GM18909 (cell line): ENCODE data around the gene EPHB1.

Experiments used
- ATAC-seq: cut with Tn5 transposase; IDR thresholded peaks from one replicate; pipeline ENCODE4 v1.9.1; 2021; ENCODE audit warnings: mild to moderate bottlenecking; ENCODE audit not compliant: unreplicated experiment, poor library complexity

Gene EPHB1

DNA sequence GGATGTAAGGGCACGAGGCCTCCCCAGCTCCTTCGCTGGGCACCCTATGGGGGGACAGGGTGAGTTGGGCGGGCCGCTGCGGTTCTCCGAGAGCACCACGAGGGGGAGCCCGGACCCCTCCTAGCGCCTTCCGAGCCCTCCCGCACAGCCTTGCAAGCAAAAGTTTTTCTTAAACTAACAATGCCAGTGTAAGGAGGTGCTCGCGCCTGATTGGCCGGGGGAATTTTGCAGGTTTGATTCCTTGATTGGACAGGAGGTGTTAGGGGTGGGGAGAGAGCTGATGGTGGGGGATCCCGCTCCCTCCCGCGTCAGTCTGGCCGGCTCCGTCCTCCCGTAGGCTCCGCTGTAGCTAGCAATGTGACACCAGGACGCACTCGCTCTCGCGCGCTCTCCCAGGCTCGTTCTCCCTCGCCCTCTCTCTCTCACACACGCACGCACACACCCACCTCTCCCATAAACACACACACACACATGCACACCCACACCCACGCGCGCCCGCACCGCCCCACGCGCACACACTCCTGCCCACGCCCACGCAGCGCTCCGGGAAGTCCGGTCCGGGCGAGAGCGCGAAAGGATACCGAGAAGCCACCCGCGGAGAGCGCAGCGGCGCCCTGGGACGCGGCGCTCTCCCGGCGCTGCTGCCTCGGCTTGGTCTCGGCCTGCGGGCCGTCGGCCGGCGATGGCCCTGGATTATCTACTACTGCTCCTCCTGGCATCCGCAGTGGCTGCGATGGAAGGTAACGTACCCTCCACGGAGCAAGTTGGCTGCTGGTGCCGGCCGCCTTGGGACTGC, at the start of gene EPHB1:
Gene EPHB1, plus strand, starts transcription at position 311 of the 796 bp plus-strand sequence.
- peak; percentile 88 for ATAC-seq

DNA sequence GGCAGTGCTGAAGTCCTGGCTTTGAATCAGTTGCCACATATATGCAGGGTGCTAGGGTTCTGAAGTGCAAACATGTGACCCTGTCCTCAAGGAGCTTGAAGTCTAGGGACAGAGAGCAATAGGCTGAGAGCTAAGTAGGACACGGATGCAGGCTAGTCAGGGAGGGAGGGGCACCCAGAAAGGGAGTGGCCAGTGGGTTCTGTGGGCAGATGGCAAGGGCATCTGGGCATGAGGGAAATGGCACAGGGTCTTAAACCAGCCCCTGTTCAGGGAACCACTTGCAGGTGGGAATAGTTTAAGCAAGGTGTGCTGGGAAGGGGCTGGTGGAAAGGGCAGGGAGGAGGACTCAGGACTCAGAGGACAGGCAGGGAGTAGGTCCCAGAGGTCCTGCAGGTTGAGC, 46.4 kb upstream of the EPHB1 start:
- ATAC-seq: no peak

DNA sequence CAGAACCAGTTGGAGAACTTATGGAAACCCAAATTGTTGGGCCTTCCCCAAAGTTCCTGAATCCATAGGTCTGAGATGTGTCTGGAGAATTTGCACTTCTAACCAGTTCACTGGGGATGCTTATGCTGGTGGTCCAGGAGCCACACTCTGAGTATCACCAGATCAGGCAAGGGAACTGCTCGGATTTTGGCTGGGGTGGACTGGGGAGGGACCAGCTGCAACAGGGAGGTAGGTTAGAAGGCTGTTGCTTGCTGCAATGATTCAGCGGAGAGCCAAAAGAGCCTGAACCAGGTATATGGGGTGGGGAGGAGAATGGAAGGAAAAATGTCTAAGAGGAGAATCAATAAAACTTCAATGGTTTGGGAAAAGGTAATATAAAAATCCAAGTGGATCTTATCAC, 45.9 kb upstream of the EPHB1 start:
- ATAC-seq: no peak

DNA sequence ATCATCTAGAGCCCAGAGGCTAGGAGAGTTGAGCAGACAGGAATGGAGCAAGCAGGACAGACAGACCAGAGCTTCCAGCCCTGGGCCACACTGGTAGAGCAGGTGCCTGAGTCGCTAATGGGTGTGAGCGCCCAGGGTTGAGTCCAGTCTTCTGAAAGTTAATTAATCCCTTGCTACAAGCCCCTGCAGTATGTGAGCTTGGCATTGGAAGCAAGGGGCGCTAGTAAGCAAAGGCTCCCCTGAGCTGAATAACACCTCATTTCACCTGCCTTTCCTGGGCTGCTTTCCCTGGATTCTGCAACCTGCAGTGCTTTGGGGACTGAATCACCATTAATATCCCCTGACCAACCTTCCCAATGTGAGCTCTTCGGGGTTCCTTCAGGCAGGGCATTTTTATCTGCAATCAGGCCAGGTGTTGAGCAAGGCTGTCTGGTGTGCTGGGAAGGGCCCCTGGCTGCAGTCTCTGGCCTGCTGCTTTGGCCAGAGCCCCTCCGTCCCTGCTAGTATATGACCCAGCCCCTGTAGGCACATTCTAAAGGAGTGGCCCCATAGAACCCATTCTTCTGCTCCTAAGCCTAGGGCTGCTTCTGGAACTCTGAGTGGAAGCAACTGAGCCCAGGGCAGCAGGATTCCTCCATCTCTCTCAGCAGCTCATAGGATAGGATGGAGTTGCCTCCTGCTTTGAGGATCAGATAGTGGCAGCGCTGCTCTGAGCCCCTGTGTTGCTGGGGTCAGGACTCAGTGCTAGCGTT, 45.1 kb upstream of the EPHB1 start:
- no peak for ATAC-seq

DNA sequence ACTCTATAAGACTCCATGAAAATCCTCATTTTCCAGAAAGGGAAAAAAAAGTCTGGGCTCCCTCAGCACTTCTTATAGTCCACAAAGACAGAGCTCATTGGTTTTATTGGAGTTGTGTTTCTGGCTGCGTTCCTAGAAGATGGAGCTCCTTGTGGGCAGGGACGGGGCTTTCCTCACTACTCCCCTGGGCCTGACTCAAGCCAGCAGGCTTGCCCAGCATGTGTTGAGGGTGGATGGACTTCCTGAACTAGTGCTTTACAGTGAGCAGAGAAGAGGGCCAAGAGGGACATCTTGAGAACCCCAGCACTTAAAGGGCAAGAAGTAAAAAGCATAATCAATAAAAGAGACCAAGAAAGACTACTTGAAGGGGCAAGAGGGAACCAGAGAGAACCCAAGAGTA, 43.2 kb upstream of the EPHB1 start:
- no peak for ATAC-seq

DNA sequence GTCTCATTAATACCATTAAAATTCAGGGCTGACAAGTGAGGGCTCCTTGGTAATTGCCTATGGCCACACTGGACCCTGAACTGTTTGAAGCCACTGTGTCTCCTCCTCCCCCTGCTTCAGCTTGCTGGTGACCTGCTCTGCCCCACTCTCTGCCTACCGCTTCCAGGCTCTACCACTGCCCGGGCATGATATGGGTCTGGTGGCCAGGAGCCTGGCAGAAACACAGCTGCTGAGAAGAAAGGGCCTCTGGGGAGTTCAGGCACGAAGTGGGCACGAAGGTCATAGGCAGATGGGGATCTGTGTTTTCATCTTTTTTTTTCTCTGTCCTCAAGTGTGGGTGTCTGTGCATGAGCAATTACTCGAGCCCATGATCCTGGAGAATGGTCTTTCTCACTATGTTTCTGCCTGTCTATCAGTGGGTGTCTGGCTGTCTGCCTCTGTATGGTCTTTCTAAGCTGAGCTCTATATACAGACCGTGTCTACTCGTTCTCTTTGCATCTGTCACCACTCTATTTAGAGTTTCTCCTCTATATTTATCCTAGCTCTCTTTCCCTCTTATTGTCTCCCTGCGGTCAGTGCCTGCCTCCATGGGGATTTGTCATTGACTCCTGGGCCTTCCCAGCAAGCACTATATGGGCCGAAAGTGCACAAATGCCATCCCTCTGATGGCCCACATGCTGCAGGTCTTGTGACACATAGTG, 42.1 kb upstream of the EPHB1 start:
- no peak for ATAC-seq

DNA sequence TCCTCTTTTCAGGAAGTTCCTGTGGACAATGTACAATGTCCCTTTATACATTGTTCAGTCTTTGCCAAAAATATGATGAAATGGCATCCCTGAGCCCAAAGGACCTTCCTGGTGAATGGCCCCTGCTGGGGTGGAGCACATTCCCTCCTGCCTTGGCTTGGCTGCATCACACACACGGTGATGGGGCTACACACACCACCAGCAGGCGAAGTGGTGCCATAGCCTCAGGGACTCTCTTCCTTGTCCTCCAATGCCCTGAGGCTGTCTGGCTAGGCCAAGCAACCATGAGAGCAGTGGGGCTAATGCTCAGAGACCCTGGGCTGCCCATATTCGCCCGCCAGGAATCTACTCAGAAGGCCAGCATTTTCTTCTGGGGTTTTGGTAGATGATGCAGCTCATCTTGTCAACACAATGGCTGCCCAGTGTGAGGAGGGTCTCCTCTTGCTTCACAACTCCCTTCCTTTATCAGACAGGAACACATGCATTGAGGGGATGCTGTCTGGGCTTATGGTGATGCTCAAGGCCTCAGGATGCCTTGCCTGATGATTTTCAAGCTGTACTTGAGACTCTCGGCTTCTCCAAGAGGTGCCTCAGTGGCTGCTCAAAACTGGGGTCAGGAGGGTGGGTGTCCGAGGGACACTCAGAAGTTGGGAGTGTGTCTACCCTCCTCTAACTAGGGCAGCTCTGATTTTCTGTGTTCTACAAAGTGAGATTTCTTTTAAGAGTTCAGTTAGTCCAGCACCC, 40.9 kb upstream of the EPHB1 start:
- no peak for ATAC-seq

DNA sequence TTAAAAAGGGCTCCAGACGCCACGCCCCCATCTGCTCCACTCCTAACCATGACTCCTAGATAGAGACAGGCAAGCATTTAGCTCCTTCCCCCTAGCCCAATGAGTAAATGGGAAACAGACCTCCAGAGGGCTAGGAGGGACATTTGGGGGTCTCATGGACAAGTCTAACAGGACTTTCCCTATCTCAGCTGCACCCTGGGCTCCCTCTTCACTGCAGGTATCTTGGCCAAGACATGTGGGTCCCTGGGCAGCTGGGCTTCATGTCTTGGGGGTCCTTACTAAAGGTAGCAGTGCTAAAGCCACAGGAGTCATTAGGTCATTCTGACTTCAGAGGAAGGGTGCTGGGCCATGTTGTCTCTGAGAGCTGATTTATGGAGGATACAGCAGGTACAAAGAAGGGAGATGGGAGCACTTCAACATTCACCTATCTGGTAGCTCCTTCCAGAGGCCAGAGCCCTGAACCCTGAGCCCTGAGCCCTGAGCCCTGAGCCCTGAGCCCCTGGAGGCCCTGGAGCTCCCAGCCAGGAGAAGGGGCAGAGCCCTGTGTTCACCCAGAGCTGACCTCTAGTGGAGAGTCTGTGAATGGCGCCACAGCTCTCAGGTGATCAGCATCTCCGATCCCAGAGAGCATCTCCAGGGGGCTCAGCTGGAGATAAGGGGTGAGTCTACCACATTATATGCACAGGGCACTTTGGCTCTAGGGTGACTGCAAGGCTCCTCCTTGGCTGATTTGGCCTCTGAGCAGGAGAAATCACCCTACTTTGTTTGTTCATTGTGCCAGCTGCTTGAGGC, 40.1 kb upstream of the EPHB1 start:
- ATAC-seq: peak; percentile 71

DNA sequence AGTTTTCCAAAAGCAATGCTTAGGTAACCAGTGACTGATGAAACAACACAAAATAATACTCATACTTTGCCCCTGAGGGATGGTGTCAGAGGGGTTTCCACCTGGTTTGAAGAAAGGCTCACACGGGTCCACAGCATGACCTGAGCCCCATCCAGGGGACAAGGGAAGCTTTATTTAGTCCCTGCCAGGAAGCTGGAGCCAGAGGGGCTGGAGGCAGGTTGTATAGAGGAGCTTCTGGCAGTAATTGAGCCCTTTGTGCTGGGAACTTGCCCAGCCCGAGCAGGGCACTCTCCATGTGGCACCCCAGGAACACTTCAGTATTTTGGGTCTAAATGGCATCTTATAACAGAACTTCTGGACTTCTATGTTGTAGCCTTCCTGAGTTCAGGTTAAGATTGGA, 39.2 kb upstream of the EPHB1 start:
- ATAC-seq: no peak

DNA sequence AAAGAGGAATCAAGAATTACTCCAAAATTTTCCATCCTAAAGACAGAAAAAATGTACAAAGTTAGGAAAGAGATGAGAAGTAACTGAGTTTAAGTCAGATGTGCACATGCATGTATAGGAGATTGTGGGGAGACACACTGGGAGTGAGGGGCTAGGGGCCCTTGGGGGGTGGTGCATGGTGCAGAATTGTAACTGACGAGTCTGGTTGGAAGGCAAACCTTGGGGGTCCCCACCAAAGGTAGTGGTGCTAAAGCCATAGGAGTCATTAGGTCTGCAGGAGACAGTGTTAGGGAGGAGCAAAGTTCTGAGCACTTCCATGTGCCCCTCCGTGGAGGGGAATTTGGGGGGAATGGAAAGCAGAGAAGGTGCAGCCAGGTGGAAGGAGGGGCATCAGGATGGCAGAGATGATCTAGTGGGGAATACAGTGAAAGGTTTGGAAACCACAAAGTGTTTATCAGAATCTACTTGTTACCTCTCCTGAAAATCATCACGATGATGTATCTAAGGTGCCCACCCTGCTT, 37.5 kb upstream of the EPHB1 start:
- ATAC-seq: no peak

DNA sequence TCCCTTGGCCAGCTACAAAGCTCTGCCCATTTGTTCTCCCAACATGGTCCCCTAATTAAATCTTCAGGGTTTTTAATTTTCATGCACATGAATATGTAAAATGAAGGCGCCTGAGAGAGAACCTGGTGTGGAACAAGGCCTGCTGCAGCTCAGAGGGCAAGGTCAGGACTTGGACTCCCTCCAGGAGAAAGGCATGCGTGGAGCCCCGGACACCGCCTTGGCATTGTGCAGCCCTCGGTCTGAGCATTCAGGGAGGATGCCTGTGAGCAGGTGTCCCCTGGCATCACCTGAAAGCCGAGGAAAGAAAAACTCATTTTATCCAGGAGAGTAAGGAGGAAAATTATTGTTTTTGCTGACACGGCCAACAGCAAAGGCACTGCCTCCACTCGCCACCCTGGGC, 33.8 kb upstream of the EPHB1 start:
- ATAC-seq: no peak

DNA sequence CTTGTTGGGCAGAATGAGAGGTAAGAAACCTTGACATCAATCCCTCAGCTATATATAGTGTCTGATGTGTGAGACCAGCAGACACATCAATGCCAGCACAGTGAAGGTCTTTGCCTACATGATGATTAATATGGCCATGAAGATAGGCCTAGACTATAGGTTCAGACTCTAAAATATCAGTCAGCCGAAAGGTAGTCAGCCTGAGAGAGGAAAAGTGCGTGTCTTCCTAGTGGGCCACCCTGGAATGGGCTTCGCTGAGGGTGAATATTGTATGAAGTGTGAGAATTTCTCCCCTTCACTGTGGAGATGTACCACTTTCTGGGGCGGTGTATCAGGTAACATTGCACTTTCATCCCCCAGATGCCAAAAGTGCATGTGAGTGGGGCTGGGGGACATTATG, 33.0 kb upstream of the EPHB1 start:
- ATAC-seq: no peak

DNA sequence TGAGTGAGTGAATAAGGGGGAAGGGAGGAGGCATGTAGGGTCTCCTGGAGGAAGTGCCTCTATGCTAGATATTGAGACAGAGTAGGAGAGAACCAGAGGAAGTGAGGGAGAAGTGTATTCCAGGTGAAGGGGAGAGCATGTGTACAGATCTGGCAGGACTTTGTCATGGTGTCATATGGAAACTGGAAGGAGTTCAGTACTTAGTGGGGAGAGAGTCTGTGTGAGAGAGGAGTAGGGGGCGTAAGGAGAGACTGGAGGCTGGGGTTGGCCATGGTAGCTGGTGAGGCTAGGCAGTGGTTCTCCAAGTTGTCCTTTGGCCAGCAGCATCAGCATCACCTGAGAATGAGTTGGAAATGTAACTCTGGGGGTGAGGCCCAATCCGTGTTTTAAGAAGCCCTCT, 29.6 kb upstream of the EPHB1 start:
- no peak for ATAC-seq

DNA sequence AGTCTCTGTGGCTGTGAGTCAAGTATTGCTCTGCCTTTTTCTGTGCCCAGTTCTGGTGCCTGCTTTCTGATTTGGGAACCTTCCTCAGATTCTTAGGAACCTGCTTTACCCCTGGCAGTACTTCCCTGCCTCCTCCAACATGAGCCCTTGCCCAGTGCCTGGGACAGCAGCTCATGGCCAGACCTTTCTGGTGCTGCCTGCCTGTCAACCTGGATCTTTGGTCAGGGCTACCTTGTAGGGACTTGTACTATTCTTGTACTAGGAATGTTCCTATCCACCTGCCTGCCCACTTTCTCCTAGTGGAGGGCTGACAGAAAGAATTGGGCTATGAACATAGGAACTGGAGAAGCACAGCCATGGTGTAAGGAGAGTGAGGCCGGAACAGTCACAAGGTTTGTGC, 28.8 kb upstream of the EPHB1 start:
- no peak for ATAC-seq

DNA sequence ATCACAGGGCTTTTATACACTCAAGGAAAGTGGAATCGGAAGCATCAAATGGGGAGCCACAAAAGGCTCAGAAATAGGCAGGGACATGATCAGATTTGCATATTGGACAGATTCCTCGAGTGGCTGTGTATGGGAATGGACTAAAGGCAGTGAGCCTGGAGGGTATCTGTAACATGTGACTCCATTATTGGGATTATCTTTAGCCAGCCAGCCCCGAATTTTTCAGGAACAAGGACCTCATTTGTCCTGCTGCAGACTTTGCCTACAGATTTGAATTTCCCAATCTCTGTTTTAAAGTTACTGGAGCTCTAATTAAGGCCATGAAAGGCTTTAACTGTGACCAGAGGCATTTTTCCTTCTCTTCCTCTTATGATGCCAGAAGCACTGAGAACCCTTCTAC, 26.9 kb upstream of the EPHB1 start:
- ATAC-seq: no peak

DNA sequence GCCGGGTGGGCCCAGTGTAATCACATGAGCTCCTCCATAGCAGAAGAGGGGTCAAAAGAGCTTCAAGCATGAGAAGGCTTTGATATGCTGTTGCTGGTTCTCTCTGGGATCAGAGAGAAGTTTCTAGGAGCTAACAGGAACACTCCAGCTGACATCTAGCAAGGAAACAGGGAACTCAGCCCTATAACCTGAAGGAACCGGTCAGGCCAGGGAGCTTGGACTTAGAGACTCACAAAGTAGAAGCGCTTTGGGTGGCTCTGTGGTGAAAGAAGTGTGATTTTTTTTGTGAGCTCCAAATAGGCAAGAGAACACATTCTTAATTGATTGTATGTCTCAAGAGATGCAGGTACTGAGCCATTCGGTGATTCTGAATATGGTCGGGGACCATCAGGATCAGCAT, 26.2 kb upstream of the EPHB1 start:
- no peak for ATAC-seq

DNA sequence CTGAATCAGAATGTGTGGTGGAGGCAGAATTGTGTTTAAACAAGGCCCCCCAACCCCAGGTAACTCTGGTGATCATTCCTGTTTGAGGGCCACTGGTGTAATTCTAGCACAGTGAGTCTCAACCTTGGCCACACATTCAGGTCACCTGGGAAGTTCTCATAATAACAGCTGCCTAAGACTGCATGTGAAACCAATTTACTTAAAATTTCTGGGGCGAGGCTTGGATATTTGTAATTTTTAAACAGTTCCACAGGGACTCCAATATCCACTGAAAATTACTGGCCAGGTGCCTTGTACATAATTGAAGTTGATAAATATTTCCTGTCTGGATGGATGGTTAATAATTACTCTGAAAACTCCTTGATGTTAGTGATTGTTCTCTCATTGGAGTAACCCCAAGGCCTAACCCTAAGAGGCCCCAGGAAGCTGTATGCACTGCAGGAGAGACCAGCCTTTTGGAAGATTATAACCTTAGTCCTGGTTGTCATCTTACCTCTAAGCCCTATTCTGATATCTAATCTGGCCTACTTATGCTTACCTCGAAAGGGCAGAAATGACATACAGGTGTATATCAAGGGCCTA, 25.7 kb upstream of the EPHB1 start:
- no peak for ATAC-seq

DNA sequence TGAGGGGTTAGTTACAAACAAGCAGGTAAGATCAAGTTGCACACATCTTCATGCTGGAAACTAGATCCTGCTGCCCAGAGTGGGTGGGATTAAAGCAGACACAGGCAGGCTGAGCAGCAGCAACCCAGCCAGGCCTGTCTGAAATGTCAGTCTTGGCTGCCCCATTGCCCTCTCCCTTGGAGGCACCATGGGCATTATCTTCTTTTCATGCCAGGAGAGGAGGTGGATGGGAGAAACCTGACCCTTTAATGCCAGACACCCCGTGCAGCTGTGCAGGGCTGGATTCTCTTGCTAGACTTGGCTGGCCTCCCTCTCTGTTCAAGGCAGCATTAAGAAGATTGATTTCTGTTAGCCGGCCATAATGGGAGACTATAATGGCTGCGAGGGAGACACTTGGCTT, 23.0 kb upstream of the EPHB1 start:
- no peak for ATAC-seq

DNA sequence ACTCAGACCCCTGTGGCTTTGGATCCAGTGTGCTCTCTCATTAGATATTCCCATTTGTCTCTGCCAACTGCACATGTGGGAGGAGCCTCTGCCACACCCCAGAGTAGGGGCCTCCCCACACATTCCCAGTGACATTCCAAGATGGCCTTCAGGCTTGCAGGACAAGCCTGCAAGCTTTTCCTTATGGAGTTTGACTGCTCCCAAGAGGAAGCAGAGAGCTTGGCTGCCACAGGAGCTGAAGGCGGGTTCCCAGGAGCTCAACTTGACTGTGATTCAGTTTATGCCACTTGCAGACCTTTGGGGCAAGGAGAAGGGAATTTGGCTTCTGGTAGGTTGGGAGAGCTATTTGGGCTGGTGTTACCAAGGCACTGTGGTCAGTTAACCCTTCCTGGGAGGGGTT, 22.5 kb upstream of the EPHB1 start:
- ATAC-seq: no peak
